GDM1 (cell line): ENCODE results near the gene DIS3L2.
"Not testable (repeated sequence)": the region's sequence is repeated elsewhere in the genome, so short reads cannot be mapped to it uniquely, and the experiment has no call there.

Source experiments
- DNase-seq: peaks from one replicate; lab custom pipeline; 2025; lab: John Stamatoyannopoulos, UW

The DIS3L2 gene

GRCh38 chr2:232334885-232335205, 373.3 kb downstream of the DIS3L2 start:
- DNase-seq = not testable (repeated sequence)

GRCh38 chr2:232335206-232335858, 373.8 kb downstream of the DIS3L2 start:
- DNase-seq = not testable (repeated sequence)

GRCh38 chr2:232335859-232336215, 374.3 kb downstream of the DIS3L2 start:
- no peak for DNase-seq

DNA sequence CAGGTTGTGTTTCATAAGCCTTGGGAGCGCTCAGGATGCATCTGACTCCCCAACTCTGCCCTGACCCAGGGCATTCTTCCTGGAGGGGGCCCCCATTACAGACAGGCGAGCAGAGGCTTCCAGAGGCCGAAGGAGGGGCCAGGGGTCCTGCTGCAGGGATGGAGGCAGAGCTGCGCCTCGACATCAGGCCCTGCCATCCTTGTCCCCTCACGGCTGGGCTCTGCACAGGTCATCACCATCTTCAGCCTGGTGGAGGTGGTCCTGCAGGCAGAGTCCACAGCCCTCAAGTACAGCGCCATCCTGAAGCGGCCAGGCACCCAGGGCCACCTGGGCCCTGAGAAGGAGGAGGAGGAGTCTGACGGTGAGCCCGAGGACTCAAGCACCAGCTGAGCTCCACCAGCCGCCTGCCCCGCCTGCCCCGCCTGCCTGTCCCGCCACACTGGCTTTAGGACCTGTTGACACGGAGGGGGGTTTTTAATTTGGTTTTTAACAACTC, 374.8 kb downstream of the DIS3L2 start:
- no peak for DNase-seq

DNA sequence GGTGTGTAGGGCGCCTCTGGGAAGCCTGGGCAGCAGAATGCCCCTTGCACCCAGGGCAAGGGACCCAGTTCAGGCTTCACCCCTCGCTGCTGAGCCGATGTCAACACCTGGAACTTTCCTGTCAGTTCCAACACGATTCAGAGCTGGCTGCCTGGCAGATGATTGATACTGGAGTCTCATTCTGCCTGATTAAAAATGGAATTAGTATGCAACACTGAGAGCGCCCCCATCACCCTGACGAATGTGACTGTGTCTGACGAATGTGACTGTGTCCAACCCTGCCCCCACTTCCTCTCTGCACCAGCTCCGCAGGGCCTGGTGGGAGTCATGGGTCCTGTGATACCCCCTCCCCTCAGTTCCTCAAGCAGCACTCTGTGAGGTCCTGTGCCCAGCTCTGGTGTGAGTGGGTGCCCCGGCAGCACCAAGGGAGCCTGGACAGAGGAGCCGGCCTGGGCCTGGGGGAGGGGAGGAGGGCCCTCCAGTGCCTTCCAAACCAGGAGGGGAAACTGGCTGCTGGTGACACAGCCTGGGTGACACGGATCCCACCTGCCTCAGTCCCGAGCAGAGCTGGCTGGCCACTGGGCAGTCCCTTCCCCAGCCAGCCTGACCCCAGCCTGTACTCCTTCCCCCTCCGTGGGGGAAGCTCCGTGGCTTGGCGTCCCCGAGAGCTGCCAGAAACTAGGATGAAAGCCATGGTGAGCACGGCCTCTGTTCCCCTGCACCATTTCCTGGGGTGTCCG, 375.6 kb downstream of the DIS3L2 start:
- DNase-seq = no peak

- not testable (repeated sequence) for DNase-seq
Measured at GRCh38 chr2:232338094-232338758, 376.7 kb downstream of the DIS3L2 start.

- DNase-seq = no peak
Measured at GRCh38 chr2:232338759-232339106, 377.2 kb downstream of the DIS3L2 start.

GRCh38 chr2:232339121-232340081, 377.9 kb downstream of the DIS3L2 start:
- no peak for DNase-seq

GRCh38 chr2:232340171-232340935, 378.8 kb downstream of the DIS3L2 start:
- no peak for DNase-seq

GRCh38 chr2:232341061-232341738, 379.7 kb downstream of the DIS3L2 start:
- DNase-seq = no peak

DNA sequence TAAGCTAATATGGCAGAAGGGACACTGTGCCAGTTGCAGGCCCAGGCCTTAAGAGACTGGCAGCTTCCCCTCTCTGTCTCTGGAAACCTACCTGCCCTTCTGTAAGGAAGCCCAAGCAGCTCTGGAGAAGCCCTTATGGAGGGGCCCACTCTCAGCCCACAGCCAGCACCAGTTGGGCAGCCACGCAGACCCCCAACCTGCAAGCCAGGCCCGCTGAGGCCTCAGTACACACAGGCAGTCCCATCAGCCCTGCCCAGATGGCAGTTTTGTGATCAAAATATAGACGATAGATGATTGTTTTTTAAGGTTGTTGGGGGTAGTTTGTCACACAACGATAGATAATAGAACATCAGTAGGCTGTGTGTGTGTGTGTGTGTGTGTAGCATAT, 380.2 kb downstream of the DIS3L2 start:
- DNase-seq = no peak

DNA sequence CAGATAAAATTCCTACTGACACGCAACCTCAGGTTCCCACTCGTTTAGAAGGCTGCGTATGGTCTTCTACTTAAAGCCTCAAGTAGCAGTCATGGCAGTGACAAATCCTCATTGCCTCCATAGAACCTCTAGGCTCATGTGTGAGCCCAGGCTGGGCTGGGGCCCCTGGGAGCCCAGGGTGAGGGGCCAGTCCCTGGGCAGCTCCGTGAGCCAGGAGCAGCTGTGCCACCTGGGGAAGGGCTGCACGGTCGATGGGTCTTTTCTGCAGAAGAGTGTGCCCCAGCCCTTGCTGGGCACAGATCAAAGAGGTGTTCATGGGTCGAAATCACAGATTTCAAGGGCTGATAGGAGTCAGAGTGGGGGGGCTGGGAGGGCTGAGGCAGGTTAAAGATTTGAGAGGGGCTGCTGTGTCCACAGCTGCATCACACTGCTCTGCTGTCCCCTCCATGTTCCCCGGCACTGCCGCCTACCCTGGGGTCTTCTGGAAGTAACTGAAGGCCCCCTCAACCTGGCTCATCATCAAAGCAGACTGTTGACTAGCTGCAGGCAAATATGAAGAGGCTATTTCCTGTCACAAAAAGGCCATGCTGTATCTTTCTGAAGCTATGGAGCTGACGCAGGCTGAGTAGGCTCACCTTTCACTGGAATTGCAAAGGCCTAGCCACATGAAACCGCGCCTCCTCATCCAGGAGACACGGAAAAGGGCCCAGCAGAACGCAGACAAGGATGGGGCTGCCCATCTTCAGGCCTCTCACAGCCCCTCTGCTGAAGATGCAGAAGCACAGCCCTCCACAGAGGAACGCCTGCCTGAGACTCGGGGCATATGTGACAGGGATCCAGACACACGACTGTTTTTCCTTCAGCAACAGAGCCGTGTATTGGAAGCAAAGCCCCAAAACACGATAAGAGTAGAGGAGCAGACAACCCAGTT, 381.4 kb downstream of the DIS3L2 start:
- DNase-seq = no peak

DNA sequence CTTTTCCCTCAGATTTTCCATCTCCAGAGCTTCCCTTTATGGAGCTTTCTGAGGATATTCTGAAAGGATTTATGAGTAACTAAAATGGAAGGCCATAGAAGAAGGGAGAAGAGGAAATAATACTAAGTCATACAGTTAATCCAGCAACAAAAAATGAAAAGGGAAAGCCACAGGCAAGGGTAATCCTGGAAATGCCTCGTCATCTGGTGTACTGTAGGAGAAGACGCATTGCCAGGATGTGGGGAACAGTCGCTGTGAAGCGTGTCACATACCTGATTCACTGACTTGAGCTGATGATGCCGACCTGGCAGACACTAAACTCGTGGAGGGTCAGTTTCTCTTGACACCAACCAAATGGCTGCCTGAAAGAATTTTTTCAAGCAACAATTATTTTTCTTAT, 382.3 kb downstream of the DIS3L2 start:
- DNase-seq = no peak

DNA sequence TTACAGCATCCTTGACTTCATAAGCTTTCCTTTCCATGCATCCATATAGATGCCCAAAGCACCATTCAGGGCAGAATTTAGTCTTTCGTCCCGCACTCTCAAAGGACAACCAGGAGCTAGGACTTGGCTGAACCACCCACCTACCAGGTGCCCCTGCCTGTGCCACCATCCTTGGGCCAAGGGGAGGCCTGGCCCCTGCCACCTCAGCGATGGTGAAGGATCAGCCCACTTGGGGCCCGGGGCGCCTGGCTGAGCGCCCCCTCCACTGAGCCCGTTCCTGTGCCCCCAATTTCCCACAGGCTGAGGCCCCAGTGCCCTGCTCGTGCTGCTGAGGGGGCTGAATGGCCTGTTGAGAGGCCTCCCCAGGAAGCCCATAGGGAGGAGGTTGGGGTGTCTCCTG, 383.7 kb downstream of the DIS3L2 start:
- no peak for DNase-seq

DNA sequence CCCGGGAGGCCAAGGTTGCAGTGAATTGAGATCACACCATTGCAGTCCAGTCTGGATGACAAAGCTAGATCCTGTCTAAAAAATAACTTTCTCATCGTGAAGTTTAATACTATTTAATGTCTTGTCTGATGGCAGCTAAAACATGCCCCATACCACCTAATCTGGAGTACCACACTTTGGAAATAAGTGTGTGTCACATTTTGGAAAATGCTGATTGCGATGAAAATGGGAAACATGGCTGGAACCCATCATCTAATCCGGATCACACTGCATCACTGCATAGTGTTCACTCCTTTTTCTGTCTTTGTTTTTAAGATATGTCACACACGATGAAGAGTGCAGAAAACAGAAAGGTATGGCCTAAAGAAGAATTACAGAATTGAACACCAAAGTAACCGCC, 385.9 kb downstream of the DIS3L2 start:
- DNase-seq = no peak

DNA sequence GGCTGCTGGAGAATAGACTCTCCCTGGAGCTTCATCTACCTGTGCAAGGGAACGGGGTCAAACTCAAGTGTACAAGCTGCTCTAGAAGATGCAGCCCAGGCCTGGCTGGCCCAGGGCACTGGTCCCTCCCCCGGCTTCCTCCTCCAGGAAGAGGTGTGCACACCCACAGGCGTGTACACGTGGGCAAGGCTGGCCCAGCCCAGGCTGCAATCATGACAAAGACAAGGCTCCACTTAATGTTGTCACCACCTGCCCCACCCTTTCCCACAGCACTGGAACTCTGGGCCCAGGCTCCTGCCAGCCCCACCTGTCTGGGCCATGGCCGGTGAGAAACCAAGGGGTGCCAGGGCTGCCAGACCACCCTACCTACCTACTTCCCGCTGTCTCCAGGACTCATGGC, 387.4 kb downstream of the DIS3L2 start:
- DNase-seq = no peak

DNA sequence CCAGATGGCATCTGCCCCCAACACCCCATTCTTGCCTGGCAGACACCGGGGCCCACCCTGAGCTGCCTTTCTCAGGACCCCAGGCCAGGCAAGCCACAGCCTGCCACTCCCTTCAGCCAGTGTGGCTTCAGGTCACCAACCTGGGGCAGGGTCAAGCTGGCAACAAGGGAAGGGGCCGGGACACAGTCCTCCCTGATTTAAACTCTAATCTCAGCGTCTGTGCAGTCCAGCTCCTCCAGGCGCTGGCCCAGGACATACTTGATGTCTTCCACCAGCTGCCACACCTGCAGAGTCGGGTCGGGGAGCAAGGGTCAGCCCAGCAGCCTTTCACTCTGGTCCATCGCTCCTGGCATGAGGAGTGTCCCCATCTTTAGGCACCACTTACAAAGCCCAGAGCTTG, 388.0 kb downstream of the DIS3L2 start:
- no peak for DNase-seq

GRCh38 chr2:232349946-232350635, 388.6 kb downstream of the DIS3L2 start:
- no peak for DNase-seq
